HG02885 (cell line): ENCODE data around the gene OPHN1.
"Not testable (repeated sequence)": the region's sequence is repeated elsewhere in the genome, so short reads cannot be mapped to it uniquely, and the experiment has no call there.

ENCODE experiments used
- ATAC-seq: cut with Tn5 transposase; IDR thresholded peaks from one replicate; pipeline ENCODE4 v1.9.1; 2021; ENCODE audit warnings: mild to moderate bottlenecking; ENCODE audit not compliant: unreplicated experiment, poor library complexity

The OPHN1 gene

DNA sequence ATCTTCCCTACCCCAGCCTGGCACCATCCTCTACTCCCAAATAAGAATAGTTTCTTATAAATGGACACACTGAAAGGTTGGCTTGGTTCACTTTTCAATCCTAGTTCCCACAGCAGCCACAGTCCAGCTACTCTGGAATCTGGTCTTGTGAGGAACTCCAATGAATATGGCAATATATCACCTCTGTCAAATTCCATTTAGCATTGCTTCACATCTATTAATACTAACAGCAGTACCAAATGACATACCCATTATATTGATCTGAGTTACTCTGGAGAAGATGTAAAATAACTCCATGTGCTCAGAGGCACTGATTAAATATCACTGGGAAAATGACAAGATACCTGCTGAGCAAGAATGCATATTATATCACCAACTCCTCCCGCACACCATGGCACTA, 8.6 kb downstream of the OPHN1 start:
- no peak for ATAC-seq

DNA sequence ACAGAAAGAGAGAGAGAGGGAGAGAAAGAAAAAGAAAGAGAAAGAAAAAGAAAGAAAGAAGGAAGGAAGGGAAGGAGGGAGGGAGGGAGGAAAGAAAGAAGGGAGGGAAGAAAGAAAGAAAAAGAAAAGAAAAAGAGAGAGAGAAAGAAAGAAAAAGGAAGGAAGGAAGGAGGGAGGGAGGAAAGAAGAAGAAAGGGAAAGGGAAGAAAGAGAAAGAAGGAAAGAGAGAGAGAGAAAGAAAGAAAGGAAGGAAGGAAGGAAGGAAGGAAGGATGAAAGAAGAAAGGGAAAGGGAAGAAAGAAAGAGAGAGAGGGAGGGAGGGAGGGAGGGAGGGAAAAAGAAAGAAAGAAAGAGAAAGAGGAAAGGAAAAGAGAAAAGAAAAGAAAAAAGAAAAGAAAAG, 10.8 kb downstream of the OPHN1 start:
- no peak for ATAC-seq

DNA sequence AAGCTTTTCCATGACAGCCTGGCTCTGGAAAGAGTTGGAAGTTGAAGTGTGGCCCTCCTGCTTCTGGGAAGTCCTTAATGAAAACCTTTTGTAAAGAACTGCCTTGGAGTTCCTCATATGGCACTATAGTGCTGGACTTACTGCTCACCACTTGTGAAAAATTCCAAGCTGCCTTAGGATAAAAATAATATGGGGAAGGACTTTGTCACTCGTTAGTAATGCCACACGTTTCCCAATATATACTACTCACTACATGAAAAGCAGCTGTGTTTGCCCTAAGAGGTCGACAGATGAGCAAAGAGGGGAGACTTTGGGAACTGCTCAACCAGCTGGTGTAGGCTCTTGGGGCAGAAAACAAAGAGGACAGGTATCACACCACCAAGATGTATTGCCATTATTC, 11.7 kb downstream of the OPHN1 start:
- ATAC-seq = no peak

DNA sequence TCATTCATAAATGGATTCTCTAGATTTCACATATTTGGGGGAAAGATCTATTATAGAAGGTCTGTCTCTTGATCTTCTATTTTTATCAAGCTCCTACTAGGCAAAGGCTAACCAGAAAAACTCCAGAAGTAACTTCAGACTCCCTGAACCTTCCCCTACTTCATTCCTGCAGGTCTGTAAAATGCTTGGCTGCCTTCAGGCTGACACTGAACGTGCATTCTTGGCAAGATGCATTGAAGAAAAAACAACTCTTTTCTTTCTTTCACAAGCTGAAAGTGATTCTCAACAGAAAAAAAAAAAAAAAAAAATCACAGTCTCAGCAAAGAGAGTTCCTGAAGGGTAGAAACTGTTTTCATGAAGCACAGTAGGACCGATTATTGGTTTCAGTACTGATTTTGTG, 12.7 kb downstream of the OPHN1 start:
- no peak for ATAC-seq

DNA sequence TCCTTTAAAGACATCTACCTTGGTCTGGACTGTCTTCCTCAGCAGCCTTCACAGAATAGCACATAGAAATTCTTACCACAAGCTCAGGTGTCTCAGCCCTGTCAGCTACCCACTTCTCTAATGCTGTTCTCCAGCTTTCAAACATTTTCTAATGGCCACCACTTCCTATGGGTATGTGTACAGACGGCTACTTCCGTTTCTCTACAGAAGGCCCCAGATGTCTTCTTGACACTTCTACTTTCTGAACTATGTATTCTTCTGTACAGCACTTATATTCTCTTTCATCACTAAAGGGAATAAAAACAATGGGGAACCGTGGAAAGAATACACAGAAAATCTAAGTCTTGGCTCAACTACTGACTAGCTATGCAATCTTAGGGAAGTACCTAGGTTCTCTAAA, 13.3 kb downstream of the OPHN1 start:
- no peak for ATAC-seq

DNA sequence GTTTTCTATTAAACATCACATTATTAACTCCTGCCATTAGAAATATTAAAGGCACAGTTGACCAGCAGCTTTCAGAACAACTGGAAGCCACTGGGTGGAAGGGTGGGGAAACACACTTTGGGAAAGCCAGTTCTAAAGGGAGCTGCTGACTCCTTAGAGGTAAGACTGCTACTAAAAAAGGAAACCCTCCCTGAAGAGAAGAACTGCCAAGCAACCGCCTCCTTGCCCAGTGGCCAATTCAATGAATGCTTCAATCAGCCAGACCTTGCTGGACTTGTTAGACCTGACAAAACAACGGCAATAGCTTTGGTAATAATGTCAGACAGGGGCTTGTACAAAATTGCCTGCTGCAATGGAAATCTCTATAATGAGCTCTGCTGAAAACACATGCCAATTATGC, 15.6 kb downstream of the OPHN1 start:
- ATAC-seq = no peak

DNA sequence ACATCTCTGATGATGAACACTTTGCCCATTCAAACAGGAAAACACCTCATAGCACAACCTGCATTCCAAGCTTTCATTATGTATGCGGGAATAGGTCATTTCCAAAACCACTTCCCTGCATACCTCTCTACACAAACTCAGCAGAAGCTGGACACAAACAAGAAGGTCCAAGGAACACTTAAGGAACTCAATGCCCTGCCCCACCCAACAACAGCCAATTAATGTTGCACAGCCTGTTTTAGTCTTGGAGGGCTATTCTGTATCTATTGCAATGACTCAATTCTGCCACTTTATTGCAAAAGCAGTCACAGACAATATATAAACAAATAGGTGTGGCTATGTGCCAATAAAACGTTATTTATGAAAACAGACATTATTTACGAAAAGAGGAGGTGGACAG, 16.7 kb downstream of the OPHN1 start:
- ATAC-seq = no peak

DNA sequence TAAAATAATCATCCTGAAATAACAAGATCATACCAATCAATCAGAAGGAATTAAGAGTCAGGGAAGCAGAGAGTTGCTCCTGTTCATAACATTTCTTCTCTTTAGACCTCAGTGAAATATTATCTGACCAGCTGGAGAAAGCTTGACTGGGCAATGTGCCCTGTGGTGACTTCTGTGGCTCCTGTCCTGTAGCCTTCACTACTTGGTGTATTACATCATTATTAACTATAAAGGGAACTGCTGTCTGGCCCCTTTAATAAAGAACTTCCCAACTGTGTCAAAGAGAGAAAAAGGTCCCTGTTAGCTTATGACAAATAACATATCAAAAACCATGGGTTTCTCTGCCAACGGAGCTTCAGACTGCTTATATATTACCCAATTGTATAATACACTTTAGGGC, 18.0 kb downstream of the OPHN1 start:
- no peak for ATAC-seq

DNA sequence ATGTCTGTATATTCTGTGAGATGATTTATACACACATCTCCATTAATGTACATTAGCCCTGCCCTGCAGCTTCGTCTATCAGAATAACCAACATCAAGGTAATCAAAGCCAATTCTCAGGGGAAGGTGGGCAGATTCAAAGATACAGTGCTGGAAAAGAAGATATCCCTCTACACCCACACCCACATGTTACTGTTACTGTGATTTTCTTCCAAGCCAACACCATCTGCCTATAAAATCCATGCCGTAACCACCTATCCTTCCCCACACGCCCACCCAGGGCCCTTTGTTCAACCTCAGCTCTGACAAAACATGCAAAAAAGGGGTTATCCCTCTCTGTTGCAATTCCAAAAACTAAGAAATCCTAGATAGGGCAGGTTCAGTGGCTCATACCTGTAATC, 20.0 kb downstream of the OPHN1 start:
- ATAC-seq = no peak

DNA sequence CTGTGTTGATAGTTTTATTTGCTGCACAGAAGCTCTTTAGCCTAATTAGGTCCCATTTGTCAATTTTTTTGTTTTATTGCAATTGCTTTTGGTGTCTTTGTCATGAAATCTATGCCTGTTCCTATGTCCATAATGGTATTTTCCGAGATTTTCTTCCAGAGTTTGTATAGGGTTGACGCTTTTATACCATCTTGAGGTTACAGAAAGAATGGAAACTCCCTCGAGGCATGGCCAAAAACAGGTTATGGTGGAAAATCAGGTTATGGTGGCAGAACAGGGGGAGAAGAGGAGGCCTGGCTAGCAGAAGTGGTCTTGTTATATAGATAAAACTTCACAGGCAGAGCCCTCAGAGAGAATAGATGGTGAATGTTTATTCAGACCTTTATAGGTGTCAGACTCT, 21.6 kb downstream of the OPHN1 start:
- no peak for ATAC-seq

DNA sequence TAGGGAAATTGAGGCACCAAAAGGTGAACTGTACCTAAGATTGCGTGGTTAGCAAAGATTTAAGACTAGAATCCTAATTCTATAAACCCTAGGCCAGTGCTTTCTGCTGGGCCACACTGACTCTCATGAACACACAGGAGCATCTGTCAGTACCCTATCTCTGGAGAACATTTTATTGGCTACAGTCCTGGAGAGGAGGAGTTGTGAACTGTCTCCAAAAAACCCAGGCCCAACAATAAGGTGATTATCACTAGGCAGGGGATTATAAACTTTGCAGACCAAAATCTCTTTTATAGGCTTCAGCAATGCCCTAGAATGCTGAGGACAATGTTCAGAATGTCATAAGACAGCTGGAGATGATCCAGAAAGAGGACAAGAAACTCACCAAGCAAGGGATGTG, 24.1 kb downstream of the OPHN1 start:
- no peak for ATAC-seq

DNA sequence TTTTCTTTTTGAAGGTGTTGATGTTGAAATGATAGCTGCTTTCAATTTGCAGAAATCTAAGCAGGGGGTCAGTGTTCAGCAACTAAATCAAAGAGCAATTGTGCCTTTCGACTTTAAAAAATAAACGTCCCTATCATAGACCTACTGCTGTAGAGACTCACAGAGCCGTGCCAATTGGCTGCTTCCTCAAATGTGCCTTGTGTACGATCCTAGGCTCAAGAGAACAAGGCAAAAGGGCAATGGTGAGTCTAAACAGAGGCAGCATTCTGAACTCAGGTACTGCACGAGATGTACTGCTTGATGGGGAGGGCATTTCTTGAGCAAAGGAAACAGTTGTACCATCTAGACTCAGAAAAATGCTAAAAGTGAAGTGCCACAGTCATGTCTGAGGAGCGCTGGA, 29.8 kb downstream of the OPHN1 start:
- ATAC-seq = no peak

DNA sequence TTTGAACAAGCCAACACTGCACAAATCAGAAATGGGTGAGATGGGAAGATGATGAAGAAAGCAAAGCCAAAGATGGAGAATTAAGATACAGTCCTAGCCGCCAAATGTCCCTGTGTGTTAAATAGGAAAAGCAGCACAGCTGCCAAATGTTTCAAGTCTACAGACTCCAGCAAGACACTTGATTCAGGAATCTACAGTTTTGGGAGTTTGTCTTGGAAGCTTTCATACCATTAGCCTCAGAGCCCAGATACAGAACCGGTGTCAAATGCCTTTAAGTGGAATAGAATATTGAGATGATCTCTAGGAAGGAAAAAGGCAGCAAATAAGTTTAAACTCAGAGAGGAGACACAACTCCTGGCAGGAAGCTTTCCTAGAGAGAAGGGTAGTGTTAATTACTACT, 30.3 kb downstream of the OPHN1 start:
- ATAC-seq = no peak

DNA sequence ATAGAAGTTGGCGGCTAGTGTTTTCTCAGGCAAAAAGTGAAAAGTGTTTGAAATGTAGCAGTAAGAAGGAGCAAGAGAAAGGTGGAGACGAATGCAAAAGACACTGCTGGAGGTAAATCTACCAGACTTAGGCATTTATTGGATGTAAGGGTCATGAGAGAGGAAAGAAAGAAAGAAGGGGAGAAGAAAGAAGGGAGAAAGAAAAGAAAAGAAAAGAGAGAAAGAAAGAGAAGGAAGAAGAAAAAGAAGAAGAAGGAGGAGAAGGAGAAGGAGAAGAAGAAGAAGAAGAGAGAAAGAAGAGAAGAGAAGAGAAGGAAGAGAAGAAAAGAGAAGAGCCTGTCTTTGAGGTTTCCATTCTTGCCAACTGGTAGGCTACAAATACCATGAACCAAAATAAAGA, 31.2 kb downstream of the OPHN1 start:
- ATAC-seq = no peak

DNA sequence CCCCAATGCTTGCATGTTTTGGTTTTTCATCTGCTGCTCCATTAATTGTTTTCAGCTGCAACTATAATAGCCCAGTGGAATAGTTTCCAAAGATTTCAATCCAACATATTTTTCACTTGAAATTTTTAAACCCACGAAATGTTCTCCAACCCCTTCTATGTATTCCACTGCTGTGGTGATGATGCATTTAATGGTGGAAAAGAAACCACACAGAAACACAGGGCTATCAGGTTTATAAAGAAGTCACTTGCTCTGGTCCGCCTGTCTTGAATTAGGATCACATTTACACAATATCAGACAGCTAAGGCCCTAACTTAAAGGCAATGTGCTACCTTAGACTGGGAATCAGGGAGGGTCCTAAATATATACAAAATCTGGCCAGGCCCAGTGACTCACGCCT, 35.0 kb downstream of the OPHN1 start:
- ATAC-seq = no peak

DNA sequence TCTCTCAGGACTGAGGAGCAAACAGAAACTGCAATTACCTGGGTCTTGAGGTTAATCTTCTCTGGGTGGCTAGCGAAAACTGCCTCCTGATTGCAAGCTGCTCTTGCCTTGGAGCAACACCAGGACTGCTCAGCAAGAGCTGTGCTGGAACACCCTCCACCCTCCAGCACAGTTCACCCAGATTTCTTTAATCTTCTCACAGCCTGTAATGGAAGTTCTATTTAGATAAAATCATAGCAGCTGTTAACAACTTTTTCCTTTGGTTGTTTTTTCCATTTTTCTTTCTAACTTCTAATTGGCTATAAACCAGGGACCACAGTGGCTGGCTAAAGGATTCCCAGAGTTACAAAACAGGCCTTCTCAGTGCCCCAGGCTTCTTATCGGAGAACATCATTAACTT, 36.3 kb downstream of the OPHN1 start:
- no peak for ATAC-seq

DNA sequence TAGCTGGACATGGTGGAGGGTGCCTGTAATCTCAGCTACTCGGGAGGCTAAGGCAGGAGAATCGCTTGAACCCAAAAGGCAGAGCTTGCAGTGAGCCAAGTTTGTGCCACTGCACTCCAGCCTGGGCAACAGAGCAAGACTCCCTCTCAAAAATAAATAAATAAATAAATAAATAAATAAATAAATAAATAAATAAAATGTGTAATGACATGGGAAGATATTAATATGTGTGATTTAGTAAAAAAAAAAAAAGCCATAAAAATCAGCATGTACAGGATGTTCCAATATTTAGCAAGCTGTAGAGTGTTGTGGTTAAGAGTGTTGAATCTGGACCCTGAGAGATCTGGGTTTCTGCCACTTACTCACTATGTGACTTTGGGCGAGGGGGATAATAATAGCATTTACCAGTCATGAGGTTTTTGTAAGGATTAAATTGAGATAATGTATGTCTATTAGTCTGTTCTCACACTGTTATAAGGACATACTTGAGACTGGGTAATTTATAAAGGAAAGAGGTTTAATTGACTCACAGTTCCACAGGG, 43.8 kb downstream of the OPHN1 start:
- not testable (repeated sequence) for ATAC-seq

DNA sequence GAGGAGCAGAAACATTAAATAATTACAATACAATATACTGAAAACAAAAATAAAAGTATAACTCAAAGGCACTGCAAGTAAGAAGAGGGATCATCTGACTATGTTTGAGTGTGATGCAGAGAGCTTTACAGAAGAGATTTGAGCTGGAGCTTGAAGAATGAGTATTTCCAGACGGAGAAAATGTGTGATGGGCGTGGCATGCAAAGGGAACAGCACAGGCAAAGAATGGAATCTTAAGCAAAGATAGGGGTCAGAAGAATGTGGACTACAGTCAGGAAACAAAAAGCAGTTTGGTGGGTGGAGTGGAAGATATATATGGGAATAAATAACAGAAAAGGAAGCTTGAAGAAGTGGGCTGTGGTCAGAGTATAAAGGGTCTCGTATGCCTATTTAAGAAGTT, 45.5 kb downstream of the OPHN1 start:
- no peak for ATAC-seq

DNA sequence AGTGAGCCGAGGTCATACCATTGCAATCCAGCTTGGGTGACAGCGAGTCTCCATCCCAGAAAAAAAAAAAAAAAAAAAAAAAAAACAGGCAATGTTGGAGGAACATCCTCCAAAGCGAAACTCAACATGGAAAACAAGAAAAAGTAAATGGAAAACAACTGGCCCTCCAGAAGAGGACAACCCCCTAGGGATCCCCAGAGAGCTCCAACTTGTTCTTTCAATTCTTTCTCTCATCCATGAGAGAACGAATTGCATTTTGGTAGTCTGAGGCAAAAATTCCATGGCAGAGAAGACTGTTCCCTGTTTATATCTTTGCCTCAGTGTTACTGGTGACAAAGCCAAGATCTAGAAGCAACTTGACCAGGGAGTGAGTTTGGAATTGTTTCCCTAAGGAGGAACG, 49.8 kb downstream of the OPHN1 start:
- no peak for ATAC-seq

DNA sequence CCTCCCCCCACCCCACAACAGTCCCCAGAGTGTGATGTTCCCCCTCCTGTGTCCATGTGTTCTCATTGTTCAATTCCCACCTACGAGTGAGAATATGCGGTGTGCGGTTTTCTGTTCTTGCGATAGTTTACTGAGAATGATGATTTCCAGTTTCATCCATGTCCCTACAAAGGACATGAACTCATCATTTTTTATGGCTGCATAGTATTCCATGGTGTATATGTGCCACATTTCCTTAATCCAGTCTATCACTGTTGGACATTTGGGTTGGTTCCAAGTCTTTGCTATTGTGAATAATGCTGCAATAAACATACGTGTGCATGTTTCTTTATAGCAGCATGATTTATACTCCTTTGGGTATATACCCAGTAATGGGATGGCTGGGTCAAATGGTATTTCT, 55.7 kb downstream of the OPHN1 start:
- ATAC-seq = not testable (repeated sequence)

DNA sequence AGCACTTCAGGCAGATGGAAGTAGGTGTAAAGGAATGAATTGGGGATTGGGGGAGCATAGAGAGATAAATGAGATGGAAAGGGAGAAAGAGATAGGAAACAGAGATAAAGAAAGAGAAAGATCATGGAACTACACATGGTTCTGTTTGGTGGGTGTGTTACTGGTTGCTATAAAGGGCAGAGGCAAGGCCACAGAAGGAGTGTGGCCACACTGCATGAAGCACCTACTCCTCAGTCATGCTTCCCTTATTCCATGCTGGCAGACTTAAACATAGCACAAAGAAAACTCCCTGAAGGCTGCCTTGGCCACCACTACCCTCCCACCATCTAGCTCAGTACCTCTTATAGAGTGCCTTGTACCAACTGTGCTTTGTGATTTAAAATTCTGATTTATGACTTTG, 56.9 kb downstream of the OPHN1 start:
- ATAC-seq = no peak

DNA sequence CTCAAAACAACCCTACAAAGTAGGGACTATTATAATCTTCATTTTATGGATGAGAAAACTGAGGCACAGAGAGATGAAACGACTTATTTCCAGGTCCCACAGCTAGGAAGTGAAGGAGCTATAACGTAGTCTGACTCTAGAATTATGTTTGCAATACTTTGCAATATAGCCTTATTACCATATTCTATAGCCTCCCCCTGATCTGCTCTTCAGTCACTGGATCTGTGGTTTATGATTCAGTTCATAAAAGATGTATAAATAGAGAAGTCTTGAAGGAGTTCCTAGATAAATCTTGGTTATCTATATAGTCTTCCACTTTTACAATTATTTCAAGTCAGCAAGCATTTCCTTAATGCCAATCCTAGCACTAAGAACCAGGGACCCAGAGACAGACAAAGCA, 57.5 kb downstream of the OPHN1 start:
- no peak for ATAC-seq

DNA sequence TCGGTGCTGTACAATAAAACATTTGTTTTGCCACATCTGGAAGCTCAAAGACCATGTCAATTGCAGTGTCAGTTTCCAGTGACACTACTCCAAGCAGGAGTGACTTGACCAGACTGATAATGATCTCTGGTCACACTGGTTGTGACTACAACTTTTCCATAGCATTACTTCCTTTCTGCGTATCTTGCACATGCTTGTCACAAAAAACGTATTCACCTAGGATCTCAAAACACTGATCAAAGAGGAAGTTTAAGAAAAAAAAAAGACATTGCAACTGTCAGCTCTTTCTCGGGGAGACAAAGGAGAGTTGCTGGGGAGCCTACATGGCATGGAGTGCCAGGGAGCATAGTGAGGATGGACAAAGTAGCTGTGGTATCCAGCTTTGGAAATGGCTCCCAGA, 60.6 kb downstream of the OPHN1 start:
- no peak for ATAC-seq
